Measurements from ENCODE around the gene LRSAM1.

The LRSAM1 gene

GRCh38 chr9:127520941-127521918 is 69.9 kb downstream of the LRSAM1 start:
- ATAC-seq = peak; percentile 67
- TF ChIP-seq CSDC2 (CRISPR knock-in tag; IDR thresholded peaks at IDR 0.05) (0 out of 2 replicates have a peak, but pooled peaks have one; percentile 39), ZFP3 (CRISPR knock-in tag; IDR thresholded peaks at IDR 0.05) (no peak), CREB5 (CRISPR knock-in tag; IDR thresholded peaks at IDR 0.05; ENCODE audit: low read depth) (no peak), ZC3H10 (CRISPR knock-in tag; IDR thresholded peaks at IDR 0.05) (no peak), PATZ1 (CRISPR knock-in tag; IDR thresholded peaks at IDR 0.05; ENCODE audit: borderline replicate concordance) (0 out of 2 replicates have a peak, but pooled peaks have one; percentile 56)

GRCh38 chr9:127521919-127522304 is 70.6 kb downstream of the LRSAM1 start:
- peak; percentile 29 for ATAC-seq
- no peak for TF ChIP-seq SNAI2 (CRISPR knock-in tag; IDR thresholded peaks at IDR 0.05)
- TF ChIP-seq BACH2 (CRISPR knock-in tag; IDR thresholded peaks at IDR 0.05; ENCODE audit: borderline replicate concordance) = no peak
- TF ChIP-seq ESRRG (CRISPR knock-in tag; IDR thresholded peaks at IDR 0.05) = no peak
- TF ChIP-seq CSDC2 (CRISPR knock-in tag; IDR thresholded peaks at IDR 0.05) = no peak
- no peak for TF ChIP-seq RARB (CRISPR knock-in tag; IDR thresholded peaks at IDR 0.05)
- TF ChIP-seq ZNF8 (CRISPR knock-in tag; IDR thresholded peaks at IDR 0.05) = no peak
- no peak for TF ChIP-seq GLIS3 (CRISPR knock-in tag; IDR thresholded peaks at IDR 0.05)
- no peak for TF ChIP-seq ZC3H10 (CRISPR knock-in tag; IDR thresholded peaks at IDR 0.05)
- TF ChIP-seq CREB5 (CRISPR knock-in tag; IDR thresholded peaks at IDR 0.05; ENCODE audit: low read depth) = no peak
- TF ChIP-seq ZFP30 (CRISPR knock-in tag; IDR thresholded peaks at IDR 0.05) = no peak
- no peak for TF ChIP-seq POU6F1 (CRISPR knock-in tag; IDR thresholded peaks at IDR 0.05; ENCODE audit: borderline replicate concordance, low read depth)
- no peak for TF ChIP-seq ZNF565 (CRISPR knock-in tag; conservative IDR thresholded peaks at IDR 0.05; ENCODE audit: low read depth)
- no peak for TF ChIP-seq ISL1 (CRISPR knock-in tag; IDR thresholded peaks at IDR 0.05)

- no peak for ATAC-seq
- TF ChIP-seq TSHZ2 (CRISPR knock-in tag; IDR thresholded peaks at IDR 0.05) (no peak), ZC3H10 (CRISPR knock-in tag; IDR thresholded peaks at IDR 0.05) (no peak), ARNTL (CRISPR knock-in tag; IDR thresholded peaks at IDR 0.05; ENCODE audit: borderline replicate concordance, low read depth) (no peak), ESRRG (CRISPR knock-in tag; IDR thresholded peaks at IDR 0.05) (no peak), PATZ1 (CRISPR knock-in tag; IDR thresholded peaks at IDR 0.05; ENCODE audit: borderline replicate concordance) (no peak), CSRNP3 (CRISPR knock-in tag; IDR thresholded peaks at IDR 0.05) (no peak), TCF4 (CRISPR knock-in tag; IDR thresholded peaks at IDR 0.05; ENCODE audit: borderline replicate concordance) (no peak)
Observed at GRCh38 chr9:127522727-127523126, 71.4 kb downstream of the LRSAM1 start.

Data from SK-N-SH treated with all-trans-retinoic acid at 6 μM for 48 hours (cell line).